Kidney glomerular epithelial cell (primary cell): Measurements from ENCODE around the gene CTNNA3.
A peak's percentile ranks its signal among the peaks of the same experiment; 100 is the strongest.

ENCODE experiments used
- DNase-seq: peaks from one replicate; lab custom pipeline; 2025; lab: John Stamatoyannopoulos, UW

The CTNNA3 gene

DNA sequence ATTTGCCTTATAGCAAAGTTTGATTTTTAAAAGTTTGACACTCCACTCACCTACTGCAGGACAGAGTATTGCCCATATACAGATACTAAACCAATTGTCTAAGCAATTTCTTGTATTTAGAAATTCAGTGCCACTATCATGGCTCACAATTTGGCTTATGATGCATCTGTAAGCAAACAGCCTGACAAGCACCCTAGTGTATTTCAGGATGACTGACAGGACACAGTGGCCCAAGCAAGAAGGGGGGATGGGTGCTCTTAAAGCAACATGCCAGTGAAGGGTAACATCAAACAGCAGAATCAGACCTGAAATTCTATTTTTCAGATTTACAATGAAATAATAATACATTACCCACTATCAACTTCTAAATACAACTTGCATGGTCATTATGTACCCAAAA is 30.5 kb downstream of the CTNNA3 start:
- DNase-seq, result no peak

DNA sequence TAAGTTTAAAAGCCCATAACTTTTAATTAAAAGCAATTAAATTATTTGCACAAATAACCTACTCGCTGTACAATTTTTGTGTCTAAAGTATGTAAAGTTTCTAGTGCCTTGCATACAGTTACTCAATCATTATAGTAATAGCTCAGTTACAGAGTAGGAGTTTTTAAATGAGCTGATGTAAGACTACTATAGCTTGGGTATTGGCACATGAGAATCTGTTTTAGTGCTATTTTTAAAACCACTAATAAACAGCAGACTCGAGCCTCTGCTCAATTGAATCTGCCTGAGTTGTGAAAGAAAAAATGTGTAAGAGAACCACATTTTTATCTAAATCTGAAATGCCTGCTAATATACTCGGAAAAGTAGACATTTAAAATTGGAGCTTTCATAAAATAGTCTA is 31.1 kb downstream of the CTNNA3 start:
- DNase-seq, result no peak

DNA sequence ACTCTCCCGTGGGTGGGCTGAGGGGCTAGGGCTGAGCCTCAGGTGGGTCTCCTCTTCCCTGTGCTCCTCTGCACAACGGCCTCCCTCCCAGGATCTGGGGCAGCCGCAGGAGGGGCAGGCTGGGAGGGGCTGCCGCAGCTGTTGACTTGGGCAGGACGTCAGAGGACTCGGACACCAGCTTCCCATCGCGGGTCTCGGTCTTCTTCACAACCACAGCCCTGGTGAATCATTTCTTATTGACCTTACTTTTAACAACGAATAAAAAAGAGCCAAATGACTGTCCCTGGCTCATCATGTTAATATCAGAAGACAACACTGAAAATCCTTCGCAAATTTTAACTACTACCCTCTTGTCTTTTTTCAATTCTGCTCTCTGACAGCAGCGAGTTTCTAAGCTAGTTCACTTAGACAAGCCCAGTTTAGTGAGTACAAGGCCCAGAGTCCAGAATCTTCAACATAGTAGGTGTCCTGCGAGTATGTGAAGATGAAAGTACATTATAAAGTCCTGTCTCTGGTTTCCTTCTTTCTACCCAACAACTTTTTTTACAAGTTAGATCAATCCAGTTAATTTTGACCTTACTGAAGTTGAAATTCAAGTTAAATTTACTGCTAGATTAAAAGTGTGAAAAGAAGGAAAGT is 32.4 kb downstream of the CTNNA3 start:
- DNase-seq, result no peak

GRCh38 chr10:67662415-67662814 is 33.6 kb downstream of the CTNNA3 start:
- no peak for DNase-seq

DNA sequence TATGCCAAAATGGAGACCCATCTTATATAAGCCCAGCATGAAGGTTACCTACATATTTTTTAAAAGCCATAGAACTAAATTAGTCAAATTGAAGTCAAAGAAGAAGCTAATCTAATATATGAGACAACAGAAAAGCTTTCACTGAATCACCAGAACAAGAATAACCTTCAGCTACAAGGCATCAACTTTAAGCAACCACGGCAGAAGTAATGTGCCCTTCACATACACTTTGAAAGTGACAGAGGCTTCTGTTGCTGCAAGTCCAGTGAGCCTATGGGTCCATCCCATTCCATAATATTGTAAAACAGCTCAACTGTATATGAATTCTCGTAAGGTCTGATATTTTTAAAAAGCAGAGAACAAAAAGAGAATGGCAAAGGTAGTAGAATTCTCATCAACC is 36.5 kb downstream of the CTNNA3 start:
- no peak for DNase-seq

DNA sequence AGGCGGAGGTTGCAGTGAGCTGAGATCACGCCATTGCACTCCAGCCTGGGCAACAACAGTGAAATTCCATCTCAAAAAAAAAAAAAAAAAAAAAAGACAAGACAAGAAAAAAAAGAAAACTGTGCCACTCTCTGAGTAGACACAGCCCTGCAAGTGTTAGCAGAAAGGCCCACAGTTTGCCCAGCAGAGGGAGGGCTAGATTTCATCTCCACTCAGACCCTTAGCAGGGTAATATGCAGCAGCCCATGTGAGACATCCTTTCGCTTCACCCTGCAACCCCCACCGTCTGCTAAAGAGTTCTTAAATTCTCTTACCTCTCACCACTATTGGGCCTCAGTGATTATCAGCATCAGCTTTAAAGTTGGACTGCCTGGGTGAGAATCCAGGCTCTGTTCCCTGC is 38.2 kb downstream of the CTNNA3 start:
- DNase-seq, result no peak

DNA sequence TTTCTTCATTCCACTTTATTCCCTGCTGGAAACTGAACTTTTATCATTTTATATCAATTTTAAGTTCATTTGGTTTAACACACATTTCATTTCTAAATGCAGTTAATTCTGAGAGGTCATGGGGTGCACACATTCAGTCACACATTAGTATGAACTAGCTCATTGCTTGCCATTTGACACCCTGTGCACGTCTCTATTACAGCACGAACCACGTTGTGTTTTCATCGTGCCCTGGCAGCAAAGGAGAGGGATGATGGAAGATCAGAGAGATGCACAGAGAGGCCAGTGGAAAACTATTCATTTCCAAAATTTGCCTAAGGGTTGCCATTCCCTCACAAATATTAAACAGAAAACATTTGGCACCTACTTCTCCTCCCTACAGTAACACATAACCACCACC is 45.4 kb downstream of the CTNNA3 start:
- no peak for DNase-seq

DNA sequence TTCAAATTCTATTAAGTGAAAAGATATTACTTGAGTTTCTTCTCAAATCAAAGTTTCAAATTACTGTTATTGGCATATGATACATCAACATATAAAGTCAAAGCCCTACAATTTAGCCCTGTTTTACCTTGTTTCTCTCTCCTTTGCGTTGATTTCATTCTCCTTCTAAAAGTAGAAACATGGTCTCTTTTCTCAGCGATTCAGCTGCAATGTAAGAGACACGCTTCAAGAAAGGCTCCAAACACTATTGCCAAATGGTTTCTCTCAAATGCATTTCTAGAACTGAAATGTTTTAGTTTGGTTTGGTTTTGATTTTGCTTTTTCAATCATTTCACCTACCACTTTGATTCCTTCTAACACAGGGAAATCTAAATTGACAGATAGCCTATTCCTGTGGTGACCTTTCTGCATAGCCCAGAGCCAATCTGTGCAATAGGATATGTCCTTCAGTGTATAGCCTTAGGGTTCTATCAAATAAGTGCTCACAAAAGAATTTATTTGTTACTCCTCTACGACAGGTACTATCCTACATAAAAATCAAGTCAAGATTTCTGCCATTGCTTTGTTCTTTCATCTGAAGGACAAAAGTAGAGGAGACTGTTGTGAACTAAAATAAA is 47.3 kb downstream of the CTNNA3 start:
- DNase-seq, result no peak

DNA sequence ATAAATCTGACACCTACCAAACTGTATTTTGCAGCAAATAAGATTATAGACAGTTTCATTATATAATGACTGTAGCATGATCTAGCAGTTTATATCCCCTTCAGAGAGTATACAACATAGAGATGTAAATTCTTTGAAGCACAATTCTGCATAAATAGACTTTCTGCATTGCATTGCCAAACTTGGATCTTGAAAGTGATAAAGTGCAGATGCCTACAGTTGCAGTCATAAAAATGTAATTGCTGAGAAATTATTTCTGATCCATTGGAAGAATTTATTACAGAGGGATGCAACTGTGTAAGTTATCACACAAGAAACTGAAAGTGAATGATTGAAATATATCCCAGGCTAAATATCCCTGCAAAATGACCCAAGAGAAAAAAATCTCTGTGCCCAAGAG is 65.1 kb downstream of the CTNNA3 start:
- no peak for DNase-seq

DNA sequence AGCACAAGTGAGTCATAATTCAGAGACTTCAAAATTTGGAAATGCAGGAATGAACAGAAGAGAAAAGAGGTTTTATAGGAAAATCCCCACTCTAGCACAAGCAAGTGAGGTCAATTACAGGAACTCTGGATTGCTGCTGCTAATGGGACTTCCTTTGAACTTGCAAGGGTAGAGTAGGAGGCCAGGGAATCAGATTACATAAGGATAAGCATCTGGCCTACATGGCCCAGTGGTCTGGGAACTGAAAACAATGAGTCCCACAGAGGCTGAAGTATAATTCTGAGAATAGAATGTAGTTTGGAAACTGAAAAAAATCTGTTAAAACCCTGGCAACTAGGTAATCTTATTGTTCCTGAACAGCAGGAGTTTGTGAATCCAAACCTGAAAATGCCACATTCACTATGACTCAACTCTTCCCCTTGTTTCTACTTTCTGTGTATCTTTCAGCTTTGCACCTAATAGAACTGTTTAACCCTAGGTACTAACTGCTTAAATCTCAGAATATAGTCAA is 66.5 kb downstream of the CTNNA3 start:
- DNase-seq, result peak; percentile 74

- no peak for DNase-seq
Observed at GRCh38 chr10:67622984-67623383, 73.0 kb downstream of the CTNNA3 start.

DNA sequence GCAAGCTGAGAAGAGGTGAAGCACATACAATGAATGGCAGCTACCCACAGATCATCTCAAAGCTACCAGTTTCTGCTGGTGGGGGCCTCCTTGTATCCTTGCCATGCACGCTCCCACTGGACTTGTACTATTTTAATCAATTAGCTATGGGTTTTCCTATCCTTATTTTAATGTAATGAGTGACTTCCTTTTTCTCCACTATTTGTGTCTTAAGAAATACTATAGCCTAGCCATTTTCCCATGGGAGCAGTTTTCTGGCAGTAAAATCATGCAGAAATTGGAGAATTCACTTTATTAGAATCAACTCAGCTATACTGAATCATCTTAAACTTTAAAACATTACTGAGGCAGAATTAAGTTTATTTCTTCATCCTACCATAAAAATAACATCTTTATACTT is 73.5 kb downstream of the CTNNA3 start:
- no peak for DNase-seq

- DNase-seq, result no peak
Observed at GRCh38 chr10:67621834-67622233, 74.2 kb downstream of the CTNNA3 start.

DNA sequence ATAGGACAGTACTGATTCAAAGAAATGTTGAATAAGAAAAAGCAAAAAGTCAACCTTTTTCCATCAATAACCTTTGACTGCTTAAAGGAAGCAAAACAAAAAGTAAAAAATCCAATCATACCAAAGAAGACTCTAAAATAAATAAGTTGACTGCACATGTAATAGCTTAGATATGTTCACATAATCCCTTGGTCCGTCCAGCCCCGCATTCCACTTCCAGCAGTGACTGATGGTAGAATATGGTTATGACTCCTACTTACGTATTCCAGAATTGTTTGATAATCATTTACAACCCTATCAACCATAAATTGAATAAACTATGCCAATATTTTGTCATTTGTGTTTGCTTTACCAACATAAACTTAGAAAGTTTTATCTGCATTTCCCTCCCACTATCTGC is 77.9 kb downstream of the CTNNA3 start:
- peak; percentile 34 for DNase-seq

- DNase-seq, result peak; percentile 19
Observed at GRCh38 chr10:67612577-67613537, 83.1 kb downstream of the CTNNA3 start.

DNA sequence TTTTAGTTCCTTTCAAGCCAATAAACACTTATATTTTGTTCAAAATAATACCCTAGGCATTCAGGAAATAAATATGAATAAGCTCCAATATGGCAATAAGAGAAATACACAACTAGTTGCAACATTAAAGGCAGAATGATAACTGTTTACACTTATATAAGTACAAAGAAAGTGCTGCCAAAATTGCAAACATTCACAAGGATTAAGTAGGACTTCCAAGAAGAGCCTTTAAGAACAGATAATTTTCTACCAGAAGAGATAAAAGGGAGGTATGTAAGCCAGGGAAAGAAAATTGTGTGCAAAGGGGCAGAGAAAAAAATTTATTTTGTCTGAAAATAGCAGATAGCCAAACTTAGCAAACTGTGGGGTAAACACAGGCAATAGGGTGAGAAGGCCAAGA is 83.8 kb downstream of the CTNNA3 start:
- DNase-seq, result no peak

DNA sequence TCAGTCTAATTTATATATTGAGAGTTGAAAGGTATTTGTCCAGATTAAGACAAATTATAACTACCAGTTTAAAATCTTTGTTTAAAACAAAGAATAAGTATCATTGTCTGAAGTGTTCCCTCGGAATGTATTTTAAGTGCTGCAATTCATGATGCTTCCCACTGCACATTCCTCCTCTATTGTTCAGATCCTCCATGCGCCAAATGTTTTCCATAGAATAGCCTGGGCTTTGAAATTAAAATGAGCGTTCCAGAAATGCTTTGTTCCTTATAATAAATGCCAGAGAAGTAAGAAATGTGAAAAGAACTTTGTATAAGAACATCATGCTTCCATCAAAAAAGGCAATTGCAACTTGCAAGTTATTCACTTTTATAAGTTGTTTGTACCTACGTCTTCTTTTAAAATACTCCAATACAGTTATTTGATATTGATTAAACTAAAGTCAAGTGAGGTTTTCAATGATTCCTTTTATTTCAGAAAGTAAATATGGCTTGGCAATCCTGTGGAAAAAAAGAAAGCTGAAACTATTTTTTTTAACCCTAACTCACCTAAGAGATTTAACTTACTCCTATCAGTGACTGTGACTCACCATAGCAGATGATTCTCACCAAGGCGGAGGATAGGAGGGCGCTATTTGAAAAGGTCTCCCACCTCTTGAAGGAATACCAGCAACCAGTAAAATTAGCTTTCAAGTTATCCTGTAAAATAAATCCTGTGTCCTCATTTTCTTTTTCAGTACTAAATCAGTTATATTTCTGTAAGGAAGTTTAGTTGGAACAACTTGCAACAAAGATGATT is 85.8 kb downstream of the CTNNA3 start:
- DNase-seq, result no peak

DNA sequence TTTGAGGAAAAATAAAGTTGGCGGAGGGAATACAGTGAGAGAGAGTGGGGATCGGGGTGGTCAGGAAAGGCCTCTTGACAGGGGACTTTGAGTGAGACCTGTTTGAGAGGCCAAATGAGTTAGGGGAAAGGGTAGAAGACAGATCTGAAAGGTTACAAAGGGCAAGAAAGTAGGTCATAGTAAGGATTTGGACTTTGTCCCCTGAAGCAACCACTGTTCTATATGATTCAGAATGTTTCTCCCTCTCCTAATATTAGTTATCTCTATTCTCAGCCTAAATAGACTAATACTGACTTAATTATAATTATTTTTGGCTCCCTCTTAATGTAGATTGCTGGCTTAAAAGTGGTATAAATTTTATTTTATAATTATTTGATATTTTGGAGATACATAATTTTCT is 88.0 kb downstream of the CTNNA3 start:
- no peak for DNase-seq

GRCh38 chr10:67607472-67607871 is 88.5 kb downstream of the CTNNA3 start:
- DNase-seq, result peak; percentile 17

GRCh38 chr10:67606572-67606971 is 89.4 kb downstream of the CTNNA3 start:
- peak; percentile 95 for DNase-seq

GRCh38 chr10:67603701-67604100 is 92.3 kb downstream of the CTNNA3 start:
- no peak for DNase-seq

GRCh38 chr10:67603086-67603485 is 92.9 kb downstream of the CTNNA3 start:
- DNase-seq, result no peak
